GM18505 (cell line): Measurements from ENCODE around the gene HMOX2.

Experiments
- ATAC-seq: cut with Tn5 transposase; IDR thresholded peaks from one replicate; pipeline ENCODE4 v1.9.1; 2021; ENCODE audit not compliant: unreplicated experiment
- POLR2A ChIP-seq: IDR thresholded peaks from 4 replicates; pipeline ENCODE4 v1.6.1; 2011; ENCODE audit warnings: borderline replicate concordance; ENCODE audit not compliant: insufficient read depth, insufficient read length; ENCODE audit errors: extremely low read depth

The HMOX2 gene

GRCh38 chr16:4474192-4474961 is 1.8 kb upstream of the HMOX2 start, which contains the start of gene NMRAL1:
NMRAL1 (minus strand) TSS chr16:4474625; CDS start chr16:4474132, 493 bp downstream.
- ATAC-seq, result peak; percentile 50
- peak; percentile 79 for TF ChIP-seq POLR2A

DNA sequence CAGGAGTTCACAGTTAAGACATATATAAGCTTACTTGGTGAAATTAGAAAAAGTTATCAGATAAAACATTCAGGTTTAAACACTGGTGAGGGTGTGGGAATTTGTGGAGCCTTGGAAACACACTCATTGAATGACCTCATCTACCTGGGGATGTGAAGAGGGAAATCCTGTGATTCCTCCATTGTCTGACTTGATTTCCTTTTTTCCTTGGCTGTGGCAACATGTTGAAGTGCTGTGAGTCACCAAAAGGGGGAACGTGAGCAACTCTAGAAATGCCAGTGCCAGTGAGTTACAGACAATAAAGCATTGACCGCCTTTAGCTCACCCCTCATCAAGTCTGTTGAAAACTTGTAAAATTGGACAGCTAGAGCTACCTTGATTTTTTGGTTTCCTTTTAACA is 1.8 kb downstream of the HMOX2 start:
- TF ChIP-seq POLR2A, result no peak
- no peak for ATAC-seq

- no peak for TF ChIP-seq POLR2A
- no peak for ATAC-seq
Measured at GRCh38 chr16:4481526-4481925, 5.3 kb downstream of the HMOX2 start.

DNA sequence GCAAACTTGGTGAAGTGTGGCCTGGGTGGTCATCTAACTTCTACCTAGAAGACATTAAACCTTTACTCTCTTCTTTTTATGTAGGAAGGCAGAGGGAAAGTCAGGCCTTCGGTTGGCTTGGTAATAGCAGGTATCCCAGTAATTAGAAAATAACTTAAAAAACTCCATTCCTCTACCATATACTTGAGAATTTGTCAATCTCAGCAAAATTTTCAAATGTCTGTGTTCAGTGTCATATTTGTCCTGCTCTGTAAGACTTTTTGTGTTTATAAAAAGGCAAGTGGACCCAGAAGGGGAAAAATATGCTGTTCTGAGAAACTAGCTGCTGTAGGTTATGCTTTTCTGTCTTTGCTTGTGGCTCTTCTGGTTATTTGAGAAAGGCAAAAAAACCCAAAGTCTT is 5.8 kb downstream of the HMOX2 start:
- TF ChIP-seq POLR2A, result no peak
- no peak for ATAC-seq

GRCh38 chr16:4486126-4486893 is 10.1 kb downstream of the HMOX2 start:
- no peak for ATAC-seq
- no peak for TF ChIP-seq POLR2A

DNA sequence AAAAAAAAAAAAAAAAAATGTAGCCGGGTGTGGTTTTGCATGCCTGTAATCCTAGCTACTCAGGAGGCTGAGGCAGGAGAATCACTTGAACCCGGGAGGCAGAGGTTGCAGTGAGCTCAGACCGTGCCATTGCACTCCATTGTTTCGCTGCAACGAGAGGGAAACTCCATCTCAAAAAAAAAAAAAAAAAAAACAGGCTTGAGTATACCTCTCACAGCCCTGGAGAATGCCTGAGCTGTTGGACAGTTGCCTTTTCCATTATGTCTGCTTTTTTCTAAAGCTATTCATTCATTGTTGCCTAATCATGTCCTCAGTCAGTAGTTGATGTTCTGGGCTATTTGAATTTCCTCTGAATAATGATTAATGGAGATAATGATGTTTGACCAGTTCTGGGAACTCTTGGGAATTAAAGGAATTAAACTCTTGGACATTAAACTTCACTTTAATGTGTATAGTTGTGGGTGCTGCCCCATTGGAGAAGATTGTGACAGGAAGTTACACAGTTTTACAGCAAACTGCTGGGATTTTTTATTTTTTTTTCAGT is 11.8 kb downstream of the HMOX2 start:
- ATAC-seq, result no peak
- no peak for TF ChIP-seq POLR2A

GRCh38 chr16:4488499-4488967 is 12.3 kb downstream of the HMOX2 start:
- TF ChIP-seq POLR2A, result no peak
- no peak for ATAC-seq

DNA sequence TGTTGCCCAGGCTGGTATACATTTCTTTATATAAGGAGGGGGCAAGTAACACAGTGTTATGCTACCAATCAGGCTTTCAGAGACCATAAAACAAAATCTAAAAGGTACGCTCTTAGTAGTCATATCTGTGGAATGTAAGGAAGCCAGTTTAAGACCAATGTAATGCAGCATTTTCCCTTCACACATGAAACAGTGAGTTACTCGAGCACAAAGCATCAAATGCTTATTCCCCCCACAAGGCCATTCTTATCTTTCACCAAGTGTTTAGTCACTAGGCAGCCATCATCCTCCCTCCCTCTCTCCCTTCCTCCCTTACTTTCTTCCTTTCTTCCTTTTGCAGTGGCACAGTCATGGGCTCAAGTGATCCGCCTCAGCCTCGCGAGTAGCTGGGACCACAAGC is 12.8 kb downstream of the HMOX2 start:
- ATAC-seq, result no peak
- TF ChIP-seq POLR2A, result no peak

GRCh38 chr16:4491898-4492297 is 15.7 kb downstream of the HMOX2 start:
- no peak for ATAC-seq
- TF ChIP-seq POLR2A, result no peak

DNA sequence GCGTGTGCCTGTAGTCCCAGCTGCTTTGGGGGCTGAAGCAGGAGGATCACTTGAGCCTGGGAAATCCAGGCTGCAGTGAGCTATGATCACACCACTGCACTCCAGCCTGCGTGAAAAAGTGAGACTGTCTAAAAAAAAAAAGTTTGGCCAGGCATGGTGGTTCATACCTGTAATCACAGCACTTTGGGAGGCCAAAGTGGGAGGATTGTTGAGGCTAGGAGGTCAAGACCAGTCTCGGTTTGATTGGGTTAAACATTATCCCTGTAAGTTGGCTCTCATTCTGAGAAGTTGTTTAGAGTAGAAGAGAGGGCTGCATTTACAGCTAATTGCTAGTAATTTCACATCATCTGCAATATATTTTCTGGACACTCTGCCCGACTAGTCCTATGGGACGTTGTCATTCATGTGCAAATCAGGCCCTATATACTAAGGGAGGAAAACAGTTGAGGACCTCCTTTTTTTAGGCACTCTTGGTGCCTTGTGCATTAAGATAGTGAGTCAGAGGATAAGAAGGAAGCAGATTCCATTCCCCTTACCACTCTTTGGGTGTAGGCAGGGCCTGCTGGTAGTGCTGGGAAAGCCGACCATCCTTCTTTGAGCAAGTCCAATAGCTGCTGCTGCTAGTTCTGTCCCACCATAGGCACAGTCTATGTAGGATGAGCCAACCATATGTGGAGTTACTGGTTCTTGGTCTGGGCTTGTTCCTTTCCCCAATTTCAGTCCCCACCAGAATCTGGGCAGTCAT is 18.7 kb downstream of the HMOX2 start:
- no peak for TF ChIP-seq POLR2A
- no peak for ATAC-seq

DNA sequence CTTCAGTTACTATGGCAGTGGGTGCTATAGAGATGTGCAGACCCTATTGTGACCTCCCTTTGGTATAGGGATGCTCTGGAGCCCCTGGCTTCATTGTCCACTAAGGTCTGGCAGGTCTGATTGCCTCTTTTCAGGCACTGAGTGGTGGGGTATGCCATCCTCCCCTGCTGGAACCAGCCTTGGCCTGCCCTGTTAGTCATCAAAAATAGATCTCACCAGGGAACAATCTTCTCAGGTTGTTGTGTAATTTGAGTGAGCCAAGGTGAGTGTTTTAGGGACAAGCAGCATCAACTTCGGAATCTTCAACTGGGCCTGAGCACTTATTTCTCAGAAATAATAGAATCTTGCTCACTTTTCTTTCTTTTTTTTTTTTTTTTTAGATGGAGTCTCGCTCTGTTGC is 19.6 kb downstream of the HMOX2 start:
- no peak for TF ChIP-seq POLR2A
- ATAC-seq, result no peak

- no peak for ATAC-seq
- TF ChIP-seq POLR2A, result no peak
Measured at GRCh38 chr16:4496305-4496704, 20.1 kb downstream of the HMOX2 start.

DNA sequence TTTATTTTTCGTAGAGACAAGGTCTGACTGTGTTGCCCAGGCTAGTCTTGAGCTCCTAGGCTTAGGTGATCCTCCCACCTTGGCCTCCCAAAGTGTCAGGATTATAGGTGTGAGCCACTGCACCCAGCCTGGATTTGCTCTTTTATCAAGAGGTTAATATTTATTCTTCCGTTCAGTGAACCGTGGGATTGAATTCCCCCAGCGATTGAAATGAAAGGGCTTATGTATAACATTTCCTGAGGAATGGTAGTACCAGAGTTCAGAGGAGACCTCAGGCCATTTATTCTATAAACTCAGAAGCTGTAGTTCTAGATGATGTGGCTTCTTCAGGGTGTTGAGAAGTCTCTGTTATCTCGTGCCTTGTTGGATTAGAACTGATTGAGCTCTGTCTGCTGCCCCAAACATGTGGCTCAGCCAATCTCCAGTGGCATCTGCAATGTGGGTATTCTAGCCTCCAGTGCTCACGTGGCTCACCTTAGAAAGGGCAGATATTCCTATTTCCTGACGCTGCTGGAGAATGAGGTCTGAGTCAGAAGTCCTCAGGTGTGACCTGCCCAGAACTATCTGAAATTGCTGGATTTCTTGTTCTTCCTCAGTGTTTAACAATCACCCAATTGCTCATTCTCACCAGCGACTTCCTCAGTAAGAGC is 22.5 kb downstream of the HMOX2 start:
- ATAC-seq, result no peak

DNA sequence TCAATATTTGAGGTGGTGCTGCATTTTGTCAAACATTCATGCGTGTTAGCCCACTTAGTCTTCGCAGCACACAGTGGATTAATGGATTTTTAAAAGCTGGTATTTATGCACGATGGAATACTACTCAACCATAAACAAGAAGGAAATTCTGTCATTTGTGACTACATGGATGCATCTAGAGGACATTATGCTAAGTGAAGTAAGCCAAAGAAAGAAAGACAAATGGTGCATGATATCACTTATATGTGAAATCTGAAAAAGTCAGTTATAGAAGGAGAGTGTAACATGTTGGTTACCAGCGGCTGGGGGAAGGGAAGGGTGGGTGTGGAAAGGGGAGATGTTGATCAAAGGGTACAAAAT is 23.0 kb downstream of the HMOX2 start:
- ATAC-seq, result no peak
- TF ChIP-seq POLR2A, result no peak

More for the DNA sequence above, 22.5 kb downstream of the HMOX2 start:
- TF ChIP-seq POLR2A, result no peak

GRCh38 chr16:4500272-4500671 is 24.1 kb downstream of the HMOX2 start:
- TF ChIP-seq POLR2A, result no peak
- ATAC-seq, result no peak
